SK-N-SH treated with all-trans-retinoic acid at 6 μM for 48 hours (cell line): Measurements from ENCODE around the gene SLC37A1.

Source experiments
- GLIS3 ChIP-seq: fragments of 250-450 bp; sonication (Bioruptor Pico); IDR thresholded peaks from 2 replicates; pipeline ENCODE4 v1.5.0; 2020; ENCODE audit warnings: mild to moderate bottlenecking, moderate library complexity
- RARB ChIP-seq: fragments of 250-450 bp; sonication (Bioruptor Pico); IDR thresholded peaks from 2 replicates; pipeline ENCODE4 v1.8.0; 2021; ENCODE audit warnings: mild to moderate bottlenecking, moderate library complexity
- TCF4 ChIP-seq: fragments of 250-450 bp; sonication (Bioruptor Pico); IDR thresholded peaks from 2 replicates; pipeline ENCODE4 v1.8.0; 2021; ENCODE audit warnings: mild to moderate bottlenecking, moderate library complexity, borderline replicate concordance
- TOX ChIP-seq: fragments of 250-450 bp; sonication (Bioruptor Pico); IDR thresholded peaks from 2 replicates; pipeline ENCODE4 v1.8.0; 2021; ENCODE audit warnings: mild to moderate bottlenecking, moderate library complexity, borderline replicate concordance
- ZC3H10 ChIP-seq: fragments of 250-450 bp; sonication (Bioruptor Pico); IDR thresholded peaks from 2 replicates; pipeline ENCODE4 v1.5.1; 2021; ENCODE audit warnings: mild to moderate bottlenecking, moderate library complexity
- ZFP30 ChIP-seq: fragments of 450-650 bp; formaldehyde crosslinking; IDR thresholded peaks from 2 replicates; pipeline ENCODE4 v1.5.0; 2022; ENCODE audit warnings: mild to moderate bottlenecking, moderate library complexity
- ZNF565 ChIP-seq: fragments of 450-650 bp; formaldehyde crosslinking; conservative IDR thresholded peaks from 2 replicates; pipeline ENCODE4 v1.5.0; 2020; ENCODE audit warnings: low read depth, mild to moderate bottlenecking, moderate library complexity
- TF ChIP-seq, protein P1 (sequence below): fragments of 250-450 bp; sonication (Bioruptor Pico); IDR thresholded peaks from 2 replicates; pipeline ENCODE4 v1.5.1; 2021; ENCODE audit warnings: mild to moderate bottlenecking, moderate library complexity
- TF ChIP-seq, protein P2 (sequence below): fragments of 250-450 bp; sonication (Bioruptor Pico); IDR thresholded peaks from 2 replicates; pipeline ENCODE4 v1.5.0; 2020; ENCODE audit warnings: mild to moderate bottlenecking, moderate library complexity

DNA sequence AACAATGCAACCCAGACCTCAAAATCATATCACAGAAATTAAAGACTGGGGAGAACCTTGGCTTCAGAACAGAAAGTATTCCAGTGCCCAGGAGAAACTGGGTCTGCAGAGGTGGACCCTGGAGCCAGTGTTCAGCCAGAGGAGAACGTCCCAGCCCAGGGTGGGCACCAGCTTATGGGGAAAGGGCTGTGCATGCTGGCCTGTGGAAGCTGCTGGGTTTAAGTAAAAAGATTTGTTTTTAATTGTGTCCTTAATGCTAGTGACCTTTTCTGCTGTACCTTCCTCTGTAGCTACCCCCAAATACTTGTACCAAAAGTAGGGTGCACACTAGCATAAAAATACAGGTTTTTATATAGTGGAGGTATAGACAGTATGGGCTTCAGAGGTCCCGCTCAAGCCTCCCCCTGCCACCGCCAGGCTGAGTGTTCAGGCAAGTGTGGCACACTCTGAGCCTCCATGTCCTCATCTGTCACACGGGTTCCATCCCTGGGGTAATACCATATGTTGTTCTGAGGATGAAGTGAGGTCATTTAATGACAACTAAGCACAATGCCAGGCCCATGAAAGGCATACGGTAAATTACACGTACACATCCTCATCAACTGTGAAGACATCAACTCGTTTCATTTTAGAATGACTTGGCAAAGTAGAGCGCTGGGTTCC is 47.0 kb downstream of the SLC37A1 start:
- TF ChIP-seq TCF4 (CRISPR knock-in tag) (no peak), TOX (CRISPR knock-in tag) (no peak), ZNF565 (CRISPR knock-in tag) (no peak), GLIS3 (CRISPR knock-in tag) (no peak), ZFP30 (no peak), RARB (no peak), ZC3H10 (CRISPR knock-in tag) (no peak)
- TF ChIP-seq, protein P1, sequence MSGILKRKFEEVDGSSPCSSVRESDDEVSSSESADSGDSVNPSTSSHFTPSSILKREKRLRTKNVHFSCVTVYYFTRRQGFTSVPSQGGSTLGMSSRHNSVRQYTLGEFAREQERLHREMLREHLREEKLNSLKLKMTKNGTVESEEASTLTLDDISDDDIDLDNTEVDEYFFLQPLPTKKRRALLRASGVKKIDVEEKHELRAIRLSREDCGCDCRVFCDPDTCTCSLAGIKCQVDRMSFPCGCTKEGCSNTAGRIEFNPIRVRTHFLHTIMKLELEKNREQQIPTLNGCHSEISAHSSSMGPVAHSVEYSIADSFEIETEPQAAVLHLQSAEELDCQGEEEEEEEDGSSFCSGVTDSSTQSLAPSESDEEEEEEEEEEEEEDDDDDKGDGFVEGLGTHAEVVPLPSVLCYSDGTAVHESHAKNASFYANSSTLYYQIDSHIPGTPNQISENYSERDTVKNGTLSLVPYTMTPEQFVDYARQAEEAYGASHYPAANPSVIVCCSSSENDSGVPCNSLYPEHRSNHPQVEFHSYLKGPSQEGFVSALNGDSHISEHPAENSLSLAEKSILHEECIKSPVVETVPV (CRISPR knock-in tag) = no peak
- TF ChIP-seq, protein P2, sequence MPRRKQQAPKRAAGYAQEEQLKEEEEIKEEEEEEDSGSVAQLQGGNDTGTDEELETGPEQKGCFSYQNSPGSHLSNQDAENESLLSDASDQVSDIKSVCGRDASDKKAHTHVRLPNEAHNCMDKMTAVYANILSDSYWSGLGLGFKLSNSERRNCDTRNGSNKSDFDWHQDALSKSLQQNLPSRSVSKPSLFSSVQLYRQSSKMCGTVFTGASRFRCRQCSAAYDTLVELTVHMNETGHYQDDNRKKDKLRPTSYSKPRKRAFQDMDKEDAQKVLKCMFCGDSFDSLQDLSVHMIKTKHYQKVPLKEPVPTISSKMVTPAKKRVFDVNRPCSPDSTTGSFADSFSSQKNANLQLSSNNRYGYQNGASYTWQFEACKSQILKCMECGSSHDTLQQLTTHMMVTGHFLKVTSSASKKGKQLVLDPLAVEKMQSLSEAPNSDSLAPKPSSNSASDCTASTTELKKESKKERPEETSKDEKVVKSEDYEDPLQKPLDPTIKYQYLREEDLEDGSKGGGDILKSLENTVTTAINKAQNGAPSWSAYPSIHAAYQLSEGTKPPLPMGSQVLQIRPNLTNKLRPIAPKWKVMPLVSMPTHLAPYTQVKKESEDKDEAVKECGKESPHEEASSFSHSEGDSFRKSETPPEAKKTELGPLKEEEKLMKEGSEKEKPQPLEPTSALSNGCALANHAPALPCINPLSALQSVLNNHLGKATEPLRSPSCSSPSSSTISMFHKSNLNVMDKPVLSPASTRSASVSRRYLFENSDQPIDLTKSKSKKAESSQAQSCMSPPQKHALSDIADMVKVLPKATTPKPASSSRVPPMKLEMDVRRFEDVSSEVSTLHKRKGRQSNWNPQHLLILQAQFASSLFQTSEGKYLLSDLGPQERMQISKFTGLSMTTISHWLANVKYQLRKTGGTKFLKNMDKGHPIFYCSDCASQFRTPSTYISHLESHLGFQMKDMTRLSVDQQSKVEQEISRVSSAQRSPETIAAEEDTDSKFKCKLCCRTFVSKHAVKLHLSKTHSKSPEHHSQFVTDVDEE = no peak
